CD4-positive, alpha-beta memory T cell (primary cell): ENCODE measurements around the gene CBR4. TPM values are rescaled to one million over a fixed set of nuclear protein-coding genes. Genes with fewer than 3 reads are reported as not detected.

ENCODE experiments used
- CTCF ChIA-PET: fragments of 350-600 bp; sonication (Branson Sonifier 250); formaldehyde crosslinking; loops from one replicate; lab custom pipeline; 2021; ENCODE audit warnings: inconsistent platforms; ENCODE audit not compliant: partially characterized antibody; lab: Charles Lee
- POLR2A ChIA-PET: fragments of 350-600 bp; sonication (Branson Sonifier 250); formaldehyde crosslinking; loops from one replicate; lab custom pipeline; 2021; ENCODE audit not compliant: partially characterized antibody; lab: Charles Lee
- DNase-seq, 5 donors: peaks; one replicate each; pipeline versions ENCODE4 v3.0.0 to v3.0.0-alpha.2; 2020 to 2022; ENCODE audit warnings: mixed read lengths in 1 of 5
- H3K27ac ChIP-seq: one replicate; pipeline ENCODE4 v1.7.0; 2013; ENCODE audit warnings: low read depth, low read length
- H3K27me3 ChIP-seq: 2 replicates; pipeline ENCODE4 v1.7.0; 2013; ENCODE audit warnings: mild to moderate bottlenecking, low read length, moderate library complexity; ENCODE audit not compliant: insufficient read depth
- H3K36me3 ChIP-seq: 2 replicates; pipeline ENCODE4 v1.7.0; 2013; ENCODE audit warnings: mild to moderate bottlenecking, low read length, moderate library complexity; ENCODE audit not compliant: insufficient read depth
- H3K4me1 ChIP-seq: 2 replicates; pipeline ENCODE4 v1.7.0; 2013; ENCODE audit warnings: mild to moderate bottlenecking, low read length, moderate library complexity; ENCODE audit not compliant: insufficient read depth
- H3K4me3 ChIP-seq, 2 donors: one replicate each; pipeline ENCODE4 v1.7.0; 2013; ENCODE audit warnings: low read length in 2 of 2, mild to moderate bottlenecking in 1 of 2
- H3K9me3 ChIP-seq, 2 donors: one replicate each; pipeline ENCODE4 v1.7.0; 2013; ENCODE audit warnings: low read length in 2 of 2, control low read depth in 1 of 2; ENCODE audit not compliant: control insufficient read depth in 1 of 2
- H3K27ac Mint-ChIP-seq, 7 donors: one replicate each; pipeline ENCODE4 v1.8.0; 2020 to 2021; ENCODE audit warnings: mixed read lengths in 7 of 7, mild to moderate bottlenecking in 6 of 7, inconsistent platforms in 3 of 7, moderate library complexity in 3 of 7
- H3K27me3 Mint-ChIP-seq, 2 donors: one replicate each; pipeline ENCODE4 v1.8.0; 2020 to 2021; ENCODE audit warnings: mixed read lengths in 2 of 2
- H3K36me3 Mint-ChIP-seq, 2 donors: one replicate each; pipeline ENCODE4 v1.8.0; 2020 to 2021; ENCODE audit warnings: mixed read lengths in 2 of 2, inconsistent platforms in 1 of 2, mild to moderate bottlenecking in 1 of 2
- H3K4me1 Mint-ChIP-seq, 4 donors: one replicate each; pipeline ENCODE4 v1.8.0; 2020 to 2021; ENCODE audit warnings: mixed read lengths in 4 of 4, mild to moderate bottlenecking in 1 of 4
- H3K4me3 Mint-ChIP-seq, 8 donors: one replicate each; pipeline ENCODE4 v1.8.0; 2020 to 2021; ENCODE audit warnings: mixed read lengths in 8 of 8, mild to moderate bottlenecking in 7 of 8, moderate library complexity in 6 of 8, inconsistent platforms in 3 of 8
- H3K9me3 Mint-ChIP-seq, 8 donors: one replicate each; pipeline ENCODE4 v1.8.0; 2020 to 2021; ENCODE audit warnings: mixed read lengths in 8 of 8, mild to moderate bottlenecking in 5 of 8, inconsistent platforms in 3 of 8, moderate library complexity in 1 of 8
- intact Hi-C: fragments of 100-400 bp; cut with micrococcal nuclease; formaldehyde crosslinking; loops from one replicate; pipeline ENCODE4 v1.15.1; 2023
- polyA plus RNA-seq, 2 donors: library from polyadenylated mRNA; unstranded; fragments of 300-500 nt; fragmentation: Illumina TruSeq; gene quantifications; one replicate each; pipeline ENCODE4 v1.2.3, GENCODE V29; 2021
- total RNA-seq, 2 experiments: library from RNA; stranded (reverse); gene quantifications; one replicate each; pipeline ENCODE4 v1.2.3, GENCODE V29; 2021

CBR4 gene
- total and polyA plus RNA-seq, 4 experiments from 2014 or later, result 3.1 to 20.0 (median 14.4) TPM

GRCh38 chr4:169009286-169010124, 550 bp downstream of the CBR4 start:
- POLR2A ChIA-PET, result interaction anchor here (0.6 to 2.2 kb wide), 14 partner anchors 8 to 1017 kb away, joined by 3 to 12 read pairs (median 4); partner anchors contain the start of genes CLCN3, DDX60L, MFAP3L and NEK1
- intact Hi-C loops, result loop anchor here (1.0 to 5.0 kb wide), 8 partner anchors 86 to 1017 kb away; partner anchors contain the start of genes DDX60, DDX60L, MFAP3L and NEK1
- peak; percentile 57 to 68 (median 62) for DNase-seq
- Histone ChIP-seq H3K9me3 (no peaks in the 10 kb centered on the region), H3K36me3 (peaks cover 10% of the 10 kb centered on the region), H3K4me1 (peaks cover 35% of the 10 kb centered on the region), H3K4me3 (peak overlapping the region; percentile 84), H3K27me3 (no peaks in the 10 kb centered on the region), H3K27ac (peak overlapping the region; percentile 94)
- peaks cover 5 to 22% of the 10 kb centered on the region in 2 donors for H3K36me3 Mint-ChIP-seq
- peaks cover 22 to 42% (median 26%) of the 10 kb centered on the region in 4 donors for H3K4me1 Mint-ChIP-seq
- peaks cover 0 to 4% (median 0%) of the 10 kb centered on the region in 8 donors for H3K9me3 Mint-ChIP-seq
- H3K27me3 Mint-ChIP-seq, result peaks cover 2 to 3% of the 10 kb centered on the region in 2 donors
- H3K27ac Mint-ChIP-seq, result peak overlapping the region; percentile 96 to 100 (median 98)
- peak overlapping the region; percentile 91 to 99 (median 94) for H3K4me3 Mint-ChIP-seq
- CTCF ChIA-PET, result interaction anchor here (0.7 to 4.0 kb wide), 12 partner anchors 9 to 740 kb away, joined by 3 to 26 read pairs (median 4); partner anchors contain the start of genes DDX60 and DDX60L

GRCh38 chr4:169005453-169006099, 4.5 kb downstream of the CBR4 start:
- Mint-ChIP-seq H3K9me3 (peaks cover 0 to 4% (median 0%) of the 10 kb centered on the region in 8 donors), H3K4me3 (no peak overlapping the region), H3K36me3 (peaks cover 36 to 50% of the 10 kb centered on the region in 2 donors), H3K4me1 (peaks cover 17 to 38% (median 24%) of the 10 kb centered on the region in 4 donors), H3K27me3 (peaks cover 0 to 2% of the 10 kb centered on the region in 2 donors), H3K27ac (no peak overlapping the region)
- no peak for DNase-seq
- H3K4me1 ChIP-seq, result peaks cover 32% of the 10 kb centered on the region
- intact Hi-C loops, result no loop called here
- no peaks in the 10 kb centered on the region for H3K27me3 ChIP-seq
- no peaks in the 10 kb centered on the region for H3K9me3 ChIP-seq
- no peak overlapping the region for H3K4me3 ChIP-seq
- ChIA-PET CTCF (interaction anchor here (1.4 kb wide), 1 partner anchor 83 kb away, joined by 5 read pairs; no protein-coding TSS in a partner anchor), POLR2A (no interaction called here)
- H3K27ac ChIP-seq, result no peak overlapping the region
- H3K36me3 ChIP-seq, result peaks cover 10% of the 10 kb centered on the region

GRCh38 chr4:169000315-169000714, 9.7 kb downstream of the CBR4 start:
- Mint-ChIP-seq H3K4me3 (no peak overlapping the region), H3K9me3 (no peaks in the 10 kb centered on the region), H3K36me3 (peaks cover 48 to 65% of the 10 kb centered on the region in 2 donors), H3K4me1 (peaks cover 0 to 5% (median 1%) of the 10 kb centered on the region in 4 donors), H3K27ac (no peak overlapping the region), H3K27me3 (no peaks in the 10 kb centered on the region)
- Histone ChIP-seq H3K36me3 (peaks cover 21% of the 10 kb centered on the region), H3K9me3 (no peaks in the 10 kb centered on the region), H3K4me3 (no peak overlapping the region), H3K4me1 (peaks cover under 1% of the 10 kb centered on the region), H3K27me3 (no peaks in the 10 kb centered on the region), H3K27ac (no peak overlapping the region)
- ChIA-PET POLR2A (interaction anchor here (0.6 to 1.1 kb wide), 2 partner anchors 10 to 13 kb away, joined by 3 to 5 read pairs; partner anchors contain the start of gene CBR4), CTCF (interaction anchor here (0.9 to 3.7 kb wide), 3 partner anchors 9 to 81 kb away, joined by 3 to 26 read pairs (median 6); partner anchors contain the start of gene CBR4)
- DNase-seq, result no peak
- intact Hi-C loops, result no loop called here

- H3K4me1 Mint-ChIP-seq, result peaks cover 0 to 5% (median under 1%) of the 10 kb centered on the region in 4 donors
- Histone ChIP-seq H3K9me3 (no peaks in the 10 kb centered on the region), H3K36me3 (peaks cover 18% of the 10 kb centered on the region), H3K27me3 (no peaks in the 10 kb centered on the region), H3K27ac (no peak overlapping the region), H3K4me3 (no peak overlapping the region), H3K4me1 (no peaks in the 10 kb centered on the region)
- no peak for DNase-seq
- peaks cover 48 to 66% of the 10 kb centered on the region in 2 donors for H3K36me3 Mint-ChIP-seq
- POLR2A ChIA-PET, result interaction anchor here (1.1 kb wide), 1 partner anchor 10 kb away, joined by 5 read pairs; the partner anchor contains the start of gene CBR4
- peak overlapping the region in 1 of 7 donors; percentile 43 for H3K27ac Mint-ChIP-seq
- intact Hi-C loops, result loop anchor here (5.0 kb wide), 1 partner anchor 492 kb away; no protein-coding TSS in a partner anchor
- no peaks in the 10 kb centered on the region for H3K9me3 Mint-ChIP-seq
- CTCF ChIA-PET, result interaction anchor here (0.7 to 3.7 kb wide), 3 partner anchors 10 to 215 kb away, joined by 3 to 26 read pairs (median 3); partner anchors contain the start of gene CBR4
- H3K4me3 Mint-ChIP-seq, result no peak overlapping the region
- no peaks in the 10 kb centered on the region for H3K27me3 Mint-ChIP-seq
Observed at GRCh38 chr4:168999809-169000208, 10.2 kb downstream of the CBR4 start.

- Histone ChIP-seq H3K27ac (no peak overlapping the region), H3K4me1 (no peaks in the 10 kb centered on the region), H3K27me3 (no peaks in the 10 kb centered on the region), H3K4me3 (no peak overlapping the region), H3K36me3 (peaks cover 18% of the 10 kb centered on the region), H3K9me3 (no peaks in the 10 kb centered on the region)
- intact Hi-C loops, result loop anchor here (5.0 kb wide), 1 partner anchor 494 kb away; no protein-coding TSS in a partner anchor
- ChIA-PET POLR2A (interaction anchor here (0.6 kb wide), 1 partner anchor 11 kb away, joined by 3 read pairs; the partner anchor contains the start of gene CBR4), CTCF (interaction anchor here (3.7 kb wide), 1 partner anchor 11 kb away, joined by 26 read pairs; the partner anchor contains the start of gene CBR4)
- H3K4me3 Mint-ChIP-seq, result no peak overlapping the region
- H3K27ac Mint-ChIP-seq, result no peak overlapping the region
- H3K36me3 Mint-ChIP-seq, result peaks cover 40 to 66% of the 10 kb centered on the region in 2 donors
- no peaks in the 10 kb centered on the region for H3K27me3 Mint-ChIP-seq
- no peaks in the 10 kb centered on the region for H3K9me3 Mint-ChIP-seq
- H3K4me1 Mint-ChIP-seq, result peaks cover 0 to 2% (median under 1%) of the 10 kb centered on the region in 4 donors
- DNase-seq, result no peak
Observed at GRCh38 chr4:168998596-168998995, 11.5 kb downstream of the CBR4 start.

GRCh38 chr4:168995537-168996295, 14.3 kb downstream of the CBR4 start:
- H3K36me3 Mint-ChIP-seq, result peaks cover 22 to 50% of the 10 kb centered on the region in 2 donors
- Histone ChIP-seq H3K27me3 (no peaks in the 10 kb centered on the region), H3K36me3 (peaks cover 18% of the 10 kb centered on the region), H3K9me3 (no peaks in the 10 kb centered on the region), H3K4me1 (no peaks in the 10 kb centered on the region), H3K27ac (no peak overlapping the region), H3K4me3 (no peak overlapping the region)
- intact Hi-C loops, result loop anchor here (5.0 kb wide), 1 partner anchor 497 kb away; no protein-coding TSS in a partner anchor
- DNase-seq, result no peak
- ChIA-PET CTCF (interaction anchor here (0.9 to 2.5 kb wide), 5 partner anchors 12 to 497 kb away, joined by 4 to 10 read pairs (median 5); partner anchors contain the start of gene CBR4), POLR2A (interaction anchor here (1.4 kb wide), 1 partner anchor 15 kb away, joined by 7 read pairs; the partner anchor contains the start of gene CBR4)
- no peaks in the 10 kb centered on the region for H3K27me3 Mint-ChIP-seq
- H3K4me1 Mint-ChIP-seq, result no peaks in the 10 kb centered on the region
- no peak overlapping the region for H3K4me3 Mint-ChIP-seq
- H3K27ac Mint-ChIP-seq, result peak overlapping the region in 1 of 7 donors; percentile 41
- no peaks in the 10 kb centered on the region for H3K9me3 Mint-ChIP-seq
